Motor neuron (in vitro differentiated cells): ENCODE results near the gene P4HTM. TPM values are rescaled to one million over a fixed set of nuclear protein-coding genes. Genes with fewer than 3 reads are reported as not detected.

Experiments
- ATAC-seq, 8 experiments: fragments of 200-7000 bp; cut with Tn5 transposase; replicated peaks in 6 of 8; 2 replicates each; pipeline ENCODE4 v1.8.0; 2021; ENCODE audit warnings: mild to moderate bottlenecking in 8 of 8, moderate library complexity in 8 of 8
- H3K27ac ChIP-seq, 2 donors: fragments of 250-450 bp; sonication (Bioruptor Pico); 2 replicates each; pipeline ENCODE4 v1.9.0; 2021; ENCODE audit warnings: antibody characterized with exemption in 2 of 2, mild to moderate bottlenecking in 2 of 2, moderate library complexity in 1 of 2
- H3K4me1 ChIP-seq, 2 donors: fragments of 250-450 bp; sonication (Bioruptor Pico); replicated peaks in 1 of 2; 2 replicates each; pipeline ENCODE4 v1.6.1; 2021; ENCODE audit warnings: antibody characterized with exemption in 2 of 2, mild to moderate bottlenecking in 2 of 2, moderate library complexity in 1 of 2
- H3K4me3 ChIP-seq, 5 donors: fragments of 250-450 bp; sonication (Bioruptor Pico); 2 replicates each; pipeline ENCODE4 v1.9.0; 2021; ENCODE audit warnings: antibody characterized with exemption in 5 of 5, mild to moderate bottlenecking in 5 of 5, moderate library complexity in 4 of 5
- WGBS, 10 experiments: fragments of 450-650 bp; shearing (Covaris generic); methylation state at CpG; one replicate each; pipeline ENCODE4 v1.0.0; 2022; 5-methylcytosine and 5-hydroxymethylcytosine counted together
- in situ Hi-C, 9 experiments: fragments of 400-800 bp; cut with MboI; loops; one replicate each; pipeline ENCODE4 v1.15.0; 2021; ENCODE audit warnings: low sequenced_read_pairs in 9 of 9, low pct_unique_long_range_greater_than_20kb in 2 of 9; ENCODE audit not compliant: unreplicated experiment in 9 of 9
- total RNA-seq, 8 experiments: library from RNA; unstranded; fragments of 300-600 nt; gene quantifications; 2 replicates each; pipeline versions ENCODE4 v1.2.3 to v1.2.4, GENCODE V29; 2022

Gene P4HTM
- total RNA-seq, 8 experiments from 2014 or later: 4.9 to 94.0 (median 29.6) TPM

DNA sequence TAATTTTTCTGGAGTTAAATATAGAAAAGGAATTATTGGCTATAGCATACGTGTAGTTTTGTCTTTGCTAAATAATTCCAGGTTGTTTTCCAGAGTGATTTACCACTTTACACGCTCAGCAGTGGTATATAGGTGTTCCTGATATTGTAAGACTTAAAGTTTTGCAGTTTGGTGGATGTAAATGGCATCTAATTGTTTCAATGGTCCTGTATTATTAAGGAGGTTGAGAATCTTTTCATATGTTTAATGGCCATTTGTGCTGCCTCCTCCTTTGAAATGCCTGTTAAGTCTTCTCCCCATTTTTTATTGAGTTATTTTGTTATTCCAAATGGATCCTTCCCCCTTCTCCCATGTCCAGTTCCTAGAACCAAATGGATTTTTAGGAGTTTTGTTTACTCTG, 26.4 kb upstream of the P4HTM start:
- in situ Hi-C loops: no loop called here
- Histone ChIP-seq H3K27ac (no peak overlapping the region), H3K4me1 (no peaks in the 10 kb centered on the region), H3K4me3 (no peak overlapping the region)
- 57 to 100% (median 75%) methylated on average over 1 to 2 of the region's 2 CpGs; no CpG with 5 or more reads in 2 of the 10 experiments for WGBS, 10 experiments
- ATAC-seq: no peak

DNA sequence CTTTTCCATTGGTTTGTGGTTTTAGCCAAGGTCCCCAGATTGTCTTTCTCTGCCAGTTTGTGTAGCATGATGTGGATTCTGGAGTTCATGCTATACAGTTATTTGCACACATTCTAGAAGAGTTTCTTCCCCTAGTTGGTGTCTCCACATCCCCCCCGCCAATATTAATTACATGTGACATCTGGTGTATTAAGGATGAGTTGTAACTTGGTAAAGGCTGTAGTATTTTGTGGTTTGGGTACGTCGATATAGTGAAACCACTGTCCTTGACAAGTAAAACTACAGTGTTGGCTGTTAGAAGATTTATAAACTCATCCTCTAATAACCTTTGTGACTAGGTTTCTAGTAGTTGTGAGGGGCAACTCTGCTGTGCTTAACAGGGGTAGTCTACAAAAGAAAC, 23.7 kb upstream of the P4HTM start:
- ATAC-seq: no peak
- in situ Hi-C loops: no loop called here
- H3K27ac ChIP-seq: no peak overlapping the region
- 50 to 100% (median 85%) methylated on average over 1 to 3 of the region's 3 CpGs; no CpG with 5 or more reads in 2 of the 10 experiments for WGBS, 10 experiments
- no peaks in the 10 kb centered on the region for H3K4me1 ChIP-seq
- no peak overlapping the region for H3K4me3 ChIP-seq

DNA sequence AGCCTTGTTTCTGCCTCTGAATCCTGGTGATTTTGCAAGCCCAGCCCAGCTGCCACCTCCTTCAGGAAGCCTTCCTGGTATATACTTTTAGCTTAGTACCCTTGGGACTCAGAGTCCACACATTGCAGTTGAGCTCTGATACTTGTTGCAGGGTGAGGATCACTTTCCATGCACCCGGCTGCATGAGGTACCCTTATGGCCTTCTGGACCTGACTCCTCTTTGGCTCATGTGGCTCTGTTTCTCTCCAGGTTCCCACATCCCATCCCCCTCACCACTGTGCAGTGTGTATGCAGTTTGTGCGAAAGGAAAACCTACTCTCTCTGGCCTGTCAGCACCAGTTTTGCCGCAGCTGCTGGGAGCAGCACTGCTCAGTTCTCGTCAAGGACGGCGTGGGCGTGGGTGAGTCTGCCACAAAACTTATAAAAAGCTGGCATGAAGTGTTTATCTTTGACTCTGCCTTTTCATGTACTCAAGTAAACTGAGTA, 23.1 kb upstream of the P4HTM start:
- no peak for ATAC-seq
- in situ Hi-C loops: no loop called here
- Histone ChIP-seq H3K27ac (no peak overlapping the region), H3K4me3 (no peak overlapping the region), H3K4me1 (no peaks in the 10 kb centered on the region)
- 80 to 100% (median 96%) methylated on average over 1 to 6 of the region's 7 CpGs; no CpG with 5 or more reads in 4 of the 10 experiments for WGBS, 10 experiments

DNA sequence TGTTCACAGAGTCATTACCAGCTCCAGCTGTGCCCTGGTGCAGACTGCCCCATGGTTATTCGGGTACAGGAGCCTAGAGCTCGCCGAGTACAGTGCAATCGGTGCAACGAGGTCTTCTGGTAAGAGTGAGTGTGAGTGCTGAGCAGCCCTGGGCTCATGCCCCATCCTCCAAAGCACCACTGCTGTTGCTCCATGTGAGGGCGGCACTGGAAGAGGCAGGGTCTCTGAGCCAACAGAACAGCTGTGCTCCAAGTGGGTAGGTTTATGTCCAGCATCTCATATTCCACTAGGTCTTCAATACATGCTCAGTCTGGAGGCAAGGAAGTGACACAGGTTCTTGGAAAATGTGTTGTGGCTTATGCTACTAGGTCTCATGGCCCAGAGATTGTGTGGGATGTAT, 19.5 kb upstream of the P4HTM start:
- ATAC-seq: no peak
- no peak overlapping the region for H3K27ac ChIP-seq
- WGBS, 10 experiments: 80 to 100% (median 100%) methylated on average over 1 to 5 of the region's 6 CpGs; no CpG with 5 or more reads in 5 of the 10 experiments

DNA sequence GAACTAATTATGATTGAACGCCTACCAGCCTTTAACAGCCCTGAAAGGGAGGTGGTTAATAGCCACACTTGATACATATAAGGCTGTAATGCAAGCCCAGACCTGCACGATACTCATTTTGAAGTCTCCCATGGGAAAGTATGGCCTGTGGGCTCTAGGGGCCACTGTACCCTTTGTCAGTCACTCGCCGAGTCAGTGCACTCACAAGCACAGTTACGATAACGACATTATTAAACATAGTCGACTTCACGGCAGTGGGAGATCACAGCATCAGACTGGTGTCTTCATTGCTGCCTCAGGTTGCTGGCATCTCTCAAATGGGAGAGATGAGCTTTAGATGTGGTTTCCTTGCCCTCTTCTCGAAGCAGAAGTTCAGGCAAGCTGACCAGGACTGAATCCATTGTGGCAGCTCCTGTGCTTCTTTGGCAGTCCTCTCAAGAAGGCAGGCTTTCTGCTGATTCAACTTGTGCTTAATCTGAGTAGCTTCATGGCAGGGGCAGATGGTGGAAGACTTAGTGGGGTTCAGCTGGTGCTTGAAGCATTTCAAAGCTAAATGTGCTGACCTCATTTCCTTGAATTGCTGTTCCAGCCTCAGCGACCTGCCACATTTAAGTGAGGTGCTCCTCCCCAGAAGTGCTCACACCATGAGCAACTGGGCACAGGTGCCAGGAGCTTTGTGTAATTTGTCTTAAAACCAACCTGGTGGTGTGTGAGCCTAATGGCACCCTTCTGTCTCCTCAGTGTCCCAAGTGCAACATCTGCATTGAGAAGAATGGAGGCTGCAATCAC, 15.8 kb upstream of the P4HTM start:
- H3K27ac ChIP-seq: no peak overlapping the region
- in situ Hi-C loops: no loop called here
- ATAC-seq: no peak
- no peak overlapping the region for H3K4me3 ChIP-seq
- H3K4me1 ChIP-seq: no peaks in the 10 kb centered on the region
- 81 to 100% (median 93%) methylated on average over 1 to 8 of the region's 10 CpGs; no CpG with 5 or more reads in 1 of the 10 experiments for WGBS, 10 experiments

More for the DNA sequence above, 19.5 kb upstream of the P4HTM start:
- H3K4me1 ChIP-seq: no peaks in the 10 kb centered on the region
- in situ Hi-C loops: no loop called here
- no peak overlapping the region for H3K4me3 ChIP-seq

DNA sequence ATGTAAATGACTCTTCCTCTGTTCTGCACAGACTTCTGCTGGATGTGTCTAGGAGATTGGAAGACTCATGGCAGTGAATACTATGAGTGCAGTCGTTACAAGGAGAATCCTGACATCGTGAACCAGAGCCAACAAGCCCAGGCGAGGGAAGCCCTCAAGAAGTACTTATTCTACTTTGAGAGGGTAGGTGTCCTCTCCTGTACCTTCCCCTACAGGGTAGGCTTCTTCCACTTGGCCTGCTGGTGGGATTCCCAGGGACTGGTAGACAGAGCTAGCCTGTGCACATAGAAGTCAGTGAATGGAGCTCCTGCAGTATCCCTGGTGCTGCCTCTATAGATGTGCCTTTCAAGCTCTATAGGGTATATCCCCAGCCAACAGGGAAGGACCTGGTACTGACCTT, 10.6 kb upstream of the P4HTM start:
- 77 to 100% (median 95%) methylated on average over 1 to 3 of the region's 3 CpGs; no CpG with 5 or more reads in 7 of the 10 experiments for WGBS, 10 experiments
- in situ Hi-C loops: loop anchor here in 1 of 9 experiments (25.0 kb wide), 1 partner anchor 458 kb away; the partner anchor contains the start of gene NICN1
- no peaks in the 10 kb centered on the region for H3K4me1 ChIP-seq
- ATAC-seq: no peak
- H3K4me3 ChIP-seq: no peak overlapping the region
- no peak overlapping the region for H3K27ac ChIP-seq

DNA sequence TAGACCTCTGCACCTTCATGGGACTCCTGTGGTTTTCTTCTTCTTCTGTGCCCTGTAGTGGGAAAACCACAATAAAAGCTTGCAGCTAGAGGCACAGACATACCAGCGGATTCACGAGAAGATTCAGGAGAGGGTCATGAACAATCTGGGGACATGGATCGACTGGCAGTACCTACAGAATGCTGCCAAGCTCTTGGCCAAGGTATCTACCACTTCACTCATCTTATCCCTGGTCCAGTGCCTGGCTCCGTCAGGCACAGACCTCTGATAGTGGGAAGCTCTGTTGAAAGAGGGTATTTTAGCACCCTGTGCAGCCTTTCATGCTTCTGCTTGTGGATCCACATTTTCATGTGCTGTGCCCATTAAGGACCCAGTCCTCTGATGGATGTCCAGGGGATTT, 9.7 kb upstream of the P4HTM start:
- no peak overlapping the region for H3K27ac ChIP-seq
- 60 to 100% (median 93%) methylated on average over 1 to 3 of the region's 4 CpGs; no CpG with 5 or more reads in 6 of the 10 experiments for WGBS, 10 experiments
- in situ Hi-C loops: loop anchor here in 2 of 9 experiments (10.0 to 25.0 kb wide), 2 partner anchors 457 to 465 kb away; partner anchors contain the start of gene NICN1 (in 1 of the 2)
- H3K4me1 ChIP-seq: no peaks in the 10 kb centered on the region
- no peak overlapping the region for H3K4me3 ChIP-seq
- ATAC-seq: no peak

DNA sequence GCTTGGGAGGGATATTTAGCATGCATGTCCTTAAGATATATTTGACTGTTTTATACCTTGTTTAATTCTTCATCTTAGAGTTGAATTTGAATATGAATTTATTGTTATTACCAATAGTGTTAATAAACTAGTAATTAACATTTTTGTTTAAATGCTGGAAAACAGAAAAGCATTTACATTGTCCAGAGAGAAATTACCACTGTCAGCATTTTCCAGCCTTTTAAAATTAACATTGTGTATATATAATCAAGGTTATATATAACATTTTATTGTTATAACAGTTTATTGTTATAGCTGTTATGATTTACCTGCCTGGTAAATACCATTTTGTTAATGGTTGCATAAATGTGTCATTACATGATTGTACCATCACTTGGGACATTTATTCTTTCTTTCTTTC, 8.0 kb upstream of the P4HTM start:
- no peak overlapping the region for H3K27ac ChIP-seq
- no peaks in the 10 kb centered on the region for H3K4me1 ChIP-seq
- no peak overlapping the region for H3K4me3 ChIP-seq
- in situ Hi-C loops: loop anchor here in 2 of 9 experiments (10.0 to 25.0 kb wide), 2 partner anchors 455 to 463 kb away; partner anchors contain the start of gene NICN1 (in 1 of the 2)
- no peak for ATAC-seq

DNA sequence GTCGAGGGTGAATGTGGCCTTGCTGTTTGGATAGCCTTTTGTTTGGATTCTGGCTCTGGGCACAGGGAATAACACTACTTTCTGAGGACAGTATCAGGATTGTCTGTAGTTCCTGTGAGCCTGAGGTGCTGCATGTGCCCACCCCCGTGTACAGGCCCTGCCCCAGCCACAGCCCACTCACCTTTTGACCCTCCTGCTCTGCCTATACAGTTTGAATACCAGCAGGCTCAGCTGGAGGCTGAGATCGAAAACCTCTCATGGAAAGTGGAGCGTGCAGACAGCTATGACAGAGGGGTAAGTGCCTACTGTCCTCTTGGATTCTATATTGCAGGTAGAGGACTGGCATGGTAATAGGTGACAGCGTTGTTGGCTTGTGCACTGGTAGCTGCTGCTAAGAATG, 7.4 kb upstream of the P4HTM start:
- in situ Hi-C loops: loop anchor here in 2 of 9 experiments (10.0 to 25.0 kb wide), 2 partner anchors 455 to 462 kb away; partner anchors contain the start of gene NICN1 (in 1 of the 2)
- H3K4me1 ChIP-seq: no peaks in the 10 kb centered on the region
- 60 to 100% (median 88%) methylated on average over 1 to 4 of the region's 5 CpGs; no CpG with 5 or more reads in 6 of the 10 experiments for WGBS, 10 experiments
- H3K27ac ChIP-seq: no peak overlapping the region
- no peak overlapping the region for H3K4me3 ChIP-seq
- no peak for ATAC-seq

DNA sequence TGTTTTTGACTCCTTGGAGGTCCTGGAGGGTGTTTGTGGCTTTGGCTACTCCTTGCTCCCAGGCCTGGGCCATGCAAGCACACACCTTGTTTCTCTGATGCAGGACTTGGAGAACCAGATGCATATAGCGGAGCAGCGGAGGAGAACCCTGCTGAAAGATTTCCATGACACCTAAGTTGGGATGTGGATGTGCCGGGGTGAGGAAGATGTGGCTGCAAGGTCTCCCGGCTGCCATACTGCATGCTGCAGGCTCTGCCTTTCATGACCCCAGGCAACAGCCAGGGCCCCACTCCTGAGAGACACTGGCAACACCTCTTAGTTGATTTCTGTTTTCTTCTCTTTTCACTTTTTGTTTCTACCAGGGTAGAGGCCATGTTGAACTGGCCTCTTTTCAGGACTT, 6.9 kb upstream of the P4HTM start:
- 90 to 100% (median 93%) methylated on average over 1 to 3 of the region's 4 CpGs; no CpG with 5 or more reads in 4 of the 10 experiments for WGBS, 10 experiments
- ATAC-seq: no peak
- H3K27ac ChIP-seq: no peak overlapping the region

DNA sequence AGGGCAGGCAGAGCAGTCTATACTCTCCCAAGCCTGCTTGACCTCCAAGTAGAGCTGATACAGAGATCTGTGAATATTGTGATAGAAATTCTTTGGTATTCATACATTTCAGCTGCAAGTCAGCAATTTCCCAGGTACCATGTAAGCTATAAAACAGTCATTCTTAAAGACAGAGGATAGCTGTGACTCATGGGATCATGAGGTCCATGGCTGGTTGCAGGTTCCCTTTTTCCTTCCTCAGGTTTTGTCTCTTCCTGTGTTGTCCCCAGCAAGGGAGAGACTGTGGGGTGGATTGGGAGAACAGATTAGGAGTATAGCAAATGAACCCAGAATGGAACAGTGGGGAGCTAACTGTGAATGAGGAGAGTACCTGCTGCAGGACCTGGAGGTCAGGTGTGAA, 5.4 kb upstream of the P4HTM start:
- Histone ChIP-seq H3K4me3 (no peak overlapping the region), H3K27ac (no peak overlapping the region), H3K4me1 (peaks cover 8 to 10% of the 10 kb centered on the region in 2 donors)
- ATAC-seq: no peak
- in situ Hi-C loops: loop anchor here in 2 of 9 experiments (10.0 to 25.0 kb wide), 2 partner anchors 453 to 460 kb away; partner anchors contain the start of gene NICN1 (in 1 of the 2)

More for the DNA sequence above, 6.9 kb upstream of the P4HTM start:
- no peaks in the 10 kb centered on the region for H3K4me1 ChIP-seq
- in situ Hi-C loops: loop anchor here in 2 of 9 experiments (10.0 to 25.0 kb wide), 2 partner anchors 454 to 462 kb away; partner anchors contain the start of gene NICN1 (in 1 of the 2)
- H3K4me3 ChIP-seq: no peak overlapping the region

DNA sequence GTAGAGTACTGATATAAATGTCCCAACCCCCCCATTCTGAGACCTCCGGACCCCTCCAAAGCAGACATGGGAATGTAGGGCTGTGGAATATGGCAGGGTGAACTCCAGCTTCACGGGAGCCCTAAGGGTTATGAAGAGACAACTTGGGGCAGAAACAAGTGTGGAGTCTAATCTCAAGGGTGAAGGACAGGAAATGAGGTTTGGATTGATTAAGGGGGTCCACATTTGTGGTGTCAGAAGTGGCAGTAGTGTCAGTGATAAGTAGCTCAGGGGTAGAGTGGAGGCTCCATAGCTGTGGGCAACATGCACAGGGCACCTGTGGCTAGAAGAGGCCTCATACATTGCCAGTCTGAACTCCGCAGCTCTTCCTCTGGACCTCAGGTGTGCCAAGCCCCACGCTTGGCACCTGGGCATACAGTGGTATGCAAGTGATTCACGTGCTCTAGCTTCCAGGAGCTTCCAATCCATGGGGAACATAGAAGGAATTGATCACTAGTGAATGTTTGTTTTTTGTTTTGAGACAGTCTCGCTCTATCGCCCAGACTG, 4.1 kb upstream of the P4HTM start:
- no peak overlapping the region for H3K4me3 ChIP-seq
- no peak for ATAC-seq
- WGBS, 10 experiments: 59 to 97% (median 88%) methylated on average over 1 to 5 of the region's 7 CpGs; no CpG with 5 or more reads in 3 of the 10 experiments
- in situ Hi-C loops: loop anchor here in 2 of 9 experiments (10.0 to 25.0 kb wide), 2 partner anchors 451 to 459 kb away; partner anchors contain the start of gene NICN1 (in 1 of the 2)
- no peak overlapping the region for H3K27ac ChIP-seq
- peaks cover 8 to 10% of the 10 kb centered on the region in 2 donors for H3K4me1 ChIP-seq
